WTC11 (cell line): Measurements from ENCODE around the gene SHQ1. TPM values are rescaled to one million over a fixed set of nuclear protein-coding genes. Genes with fewer than 3 reads are reported as not detected.

Experiments
- ATAC-seq: fragments of 200-7000 bp; cut with Tn5 transposase; 2 replicates; pipeline ENCODE4 v1.10.0; 2021; ENCODE audit warnings: mild to moderate bottlenecking, moderate library complexity
- CTCF ChIA-PET: fragments of 300-600 bp; sonication (Branson Sonifier 250); formaldehyde crosslinking; loops from one replicate; lab custom pipeline; 2021; ENCODE audit warnings: antibody characterized with exemption; lab: Charles Lee
- POLR2A ChIA-PET: fragments of 350-600 bp; sonication (Branson Sonifier 250); formaldehyde crosslinking; loops from one replicate; lab custom pipeline; 2021; ENCODE audit warnings: antibody characterized with exemption; lab: Charles Lee
- DNase-seq: peaks from one replicate; pipeline ENCODE4 v3.0.0; 2021; ENCODE audit warnings: low spot score
- H3K27ac Mint-ChIP-seq: 2 replicates; pipeline ENCODE4 v1.8.0; 2021; ENCODE audit warnings: mixed read lengths
- H3K27me3 Mint-ChIP-seq: 2 replicates; pipeline ENCODE4 v1.8.0; 2021; ENCODE audit warnings: low read depth, mild to moderate bottlenecking, moderate library complexity, mixed read lengths
- H3K36me3 Mint-ChIP-seq: 2 replicates; pipeline ENCODE4 v1.8.0; 2021; ENCODE audit warnings: mixed read lengths
- H3K4me1 Mint-ChIP-seq: 2 replicates; pipeline ENCODE4 v1.8.0; 2022; ENCODE audit warnings: mixed read lengths
- H3K4me3 Mint-ChIP-seq: 2 replicates; pipeline ENCODE4 v1.8.0; 2021; ENCODE audit warnings: mild to moderate bottlenecking, moderate library complexity, mixed read lengths
- H3K9me3 Mint-ChIP-seq: 2 replicates; pipeline ENCODE4 v1.8.0; 2021; ENCODE audit warnings: mixed read lengths
- ARID4B ChIP-seq: sonication (generic); formaldehyde crosslinking; IDR thresholded peaks from 2 replicates; pipeline ENCODE4 v1.8.0; 2023; ENCODE audit warnings: missing genetic modification reagents, mild to moderate bottlenecking, borderline replicate concordance
- ATF2 ChIP-seq: sonication (generic); formaldehyde crosslinking; IDR thresholded peaks from 2 replicates; pipeline ENCODE4 v1.8.1; 2022; ENCODE audit warnings: low read depth, missing genetic modification reagents, borderline replicate concordance
- CREB1 ChIP-seq: sonication (generic); formaldehyde crosslinking; IDR thresholded peaks from 2 replicates; pipeline ENCODE4 v1.8.0; 2023; ENCODE audit warnings: mild to moderate bottlenecking, missing genetic modification reagents
- CTCF ChIP-seq: fragments of 200-600 bp; IDR thresholded peaks from 2 replicates; pipeline ENCODE4 v1.8.0; 2022; ENCODE audit warnings: antibody characterized with exemption
- HMGA2 ChIP-seq: fragments of 250-450 bp; sonication (Bioruptor Pico); IDR thresholded peaks from 2 replicates; pipeline ENCODE4 v1.4.0; 2021; ENCODE audit warnings: mild to moderate bottlenecking, moderate library complexity
- MYBL2 ChIP-seq: sonication (generic); formaldehyde crosslinking; IDR thresholded peaks from 2 replicates; pipeline ENCODE4 v1.8.1; 2023; ENCODE audit warnings: mild to moderate bottlenecking, moderate library complexity, missing genetic modification reagents
- RORB ChIP-seq: fragments of 250-450 bp; sonication (Bioruptor Pico); IDR thresholded peaks from 2 replicates; pipeline ENCODE4 v1.9.0; 2021; ENCODE audit warnings: mild to moderate bottlenecking
- SOX15 ChIP-seq: fragments of 250-450 bp; sonication (Bioruptor Pico); IDR thresholded peaks from 2 replicates; pipeline ENCODE4 v1.9.0; 2021; ENCODE audit warnings: mild to moderate bottlenecking
- TEAD4 ChIP-seq: sonication (generic); formaldehyde crosslinking; IDR thresholded peaks from 2 replicates; pipeline ENCODE4 v1.8.0; 2022; ENCODE audit warnings: mild to moderate bottlenecking, missing genetic modification reagents
- ZNF219 ChIP-seq: sonication (generic); formaldehyde crosslinking; IDR thresholded peaks from 2 replicates; pipeline ENCODE4 v1.8.0; 2023; ENCODE audit warnings: missing genetic modification reagents, mild to moderate bottlenecking, borderline replicate concordance
- ZNF281 ChIP-seq: sonication (generic); formaldehyde crosslinking; IDR thresholded peaks from 2 replicates; pipeline ENCODE4 v1.8.0; 2023; ENCODE audit warnings: mild to moderate bottlenecking, missing genetic modification reagents
- ZNF317 ChIP-seq: sonication (generic); formaldehyde crosslinking; IDR thresholded peaks from 2 replicates; pipeline ENCODE4 v1.8.1; 2023; ENCODE audit warnings: low read depth, mild to moderate bottlenecking, moderate library complexity, missing genetic modification reagents, borderline replicate concordance
- ZNF425 ChIP-seq: fragments of 250-450 bp; sonication (Bioruptor Pico); conservative IDR thresholded peaks from 2 replicates; pipeline ENCODE4 v1.9.0; 2021; ENCODE audit warnings: mild to moderate bottlenecking
- total RNA-seq: library from RNA; stranded (reverse); gene quantifications from 3 replicates; pipeline ENCODE4 v1.2.3, GENCODE V29; 2021

SHQ1 gene
- total RNA-seq, 1 experiment from 2014 or later = 29.1 TPM

GRCh38 chr3:72894976-72895552, 46.8 kb upstream of the SHQ1 start (continued):
- TF ChIP-seq ZNF219 (CRISPR knock-in tag) (no peak), ZNF281 (CRISPR knock-in tag) (no peak), HMGA2 (CRISPR knock-in tag) (no peak), RORB (no peak)

- no peaks in the 10 kb centered on the region for H3K9me3 Mint-ChIP-seq
- H3K27ac Mint-ChIP-seq = no peak overlapping the region
- H3K36me3 Mint-ChIP-seq = no peaks in the 10 kb centered on the region
- peak; percentile 75 for DNase-seq
- peaks cover 46% of the 10 kb centered on the region for H3K27me3 Mint-ChIP-seq
- no peak for TF ChIP-seq MYBL2 (CRISPR knock-in tag)
- TF ChIP-seq CTCF = peak; percentile 70
- peak; percentile 66 for ATAC-seq
- no peak overlapping the region for H3K4me3 Mint-ChIP-seq
- POLR2A ChIA-PET = no interaction called here
- CTCF ChIA-PET = interaction anchor here (0.5 to 2.0 kb wide), 27 partner anchors 8 to 1163 kb away, joined by 3 to 22 read pairs (median 4); partner anchors contain the start of gene SHQ1
- peaks cover 22% of the 10 kb centered on the region for H3K4me1 Mint-ChIP-seq
Measured at GRCh38 chr3:72892870-72893269, 44.6 kb upstream of the SHQ1 start.

GRCh38 chr3:72892081-72892775, 44.0 kb upstream of the SHQ1 start:
- POLR2A ChIA-PET = no interaction called here
- Mint-ChIP-seq H3K9me3 (no peaks in the 10 kb centered on the region), H3K27ac (no peak overlapping the region), H3K4me3 (no peak overlapping the region), H3K27me3 (peaks cover 52% of the 10 kb centered on the region), H3K36me3 (no peaks in the 10 kb centered on the region), H3K4me1 (peaks cover 28% of the 10 kb centered on the region)
- CTCF ChIA-PET = interaction anchor here (0.6 to 2.0 kb wide), 26 partner anchors 9 to 1162 kb away, joined by 3 to 22 read pairs (median 4); partner anchors contain the start of gene SHQ1
- TF ChIP-seq TEAD4 = no peak
- no peak for TF ChIP-seq CREB1 (CRISPR knock-in tag)
- no peak for TF ChIP-seq SOX15 (CRISPR knock-in tag)
- no peak for TF ChIP-seq ZNF317 (CRISPR knock-in tag)
- ATAC-seq = no peak
- no peak for DNase-seq

- ATAC-seq = no peak
- Mint-ChIP-seq H3K27ac (no peak overlapping the region), H3K27me3 (peaks cover 58% of the 10 kb centered on the region), H3K36me3 (no peaks in the 10 kb centered on the region), H3K9me3 (no peaks in the 10 kb centered on the region), H3K4me1 (peaks cover 34% of the 10 kb centered on the region), H3K4me3 (no peak overlapping the region)
- CTCF ChIA-PET = interaction anchor here (1.3 to 2.0 kb wide), 2 partner anchors 9 to 14 kb away, joined by 5 to 7 read pairs; no protein-coding TSS in a partner anchor
- no peak for DNase-seq
- POLR2A ChIA-PET = no interaction called here
- TF ChIP-seq SOX15 (CRISPR knock-in tag) (no peak), ATF2 (CRISPR knock-in tag) (no peak), ARID4B (no peak), ZNF425 (no peak)
Measured at GRCh38 chr3:72891053-72891855, 43.0 kb upstream of the SHQ1 start.
